ENCODE results near the gene BAZ2B.
"Not testable (repeated sequence)": the region's sequence is repeated elsewhere in the genome, so short reads cannot be mapped to it uniquely, and the experiment has no call there.

Gene BAZ2B

DNA sequence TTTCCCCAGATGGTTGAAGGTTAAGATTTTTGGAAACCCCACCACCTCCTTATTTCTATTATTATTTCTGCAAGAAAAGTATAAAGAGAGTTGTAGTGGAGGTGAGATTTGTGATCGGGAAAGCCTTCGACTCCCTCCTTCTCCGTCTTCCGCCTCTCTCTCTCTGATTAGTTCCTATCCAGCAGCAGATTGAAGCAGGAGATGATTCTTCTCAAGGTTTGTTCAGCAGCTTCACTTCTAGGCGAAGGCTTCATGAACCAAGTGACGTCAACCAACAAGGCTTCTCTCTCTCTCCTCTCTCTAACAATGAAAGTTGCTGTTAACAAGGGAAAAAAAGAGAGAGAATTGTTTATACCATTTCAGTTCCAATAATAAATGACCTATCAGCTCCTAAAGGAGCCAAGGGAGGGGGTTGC, at the start of gene BAZ2B:
TSS of gene BAZ2B (minus strand) at position 263 of the 416 bp plus-strand sequence. CDS start 137,829 bp downstream, outside the sequence.
- no peak for DNase-seq

DNA sequence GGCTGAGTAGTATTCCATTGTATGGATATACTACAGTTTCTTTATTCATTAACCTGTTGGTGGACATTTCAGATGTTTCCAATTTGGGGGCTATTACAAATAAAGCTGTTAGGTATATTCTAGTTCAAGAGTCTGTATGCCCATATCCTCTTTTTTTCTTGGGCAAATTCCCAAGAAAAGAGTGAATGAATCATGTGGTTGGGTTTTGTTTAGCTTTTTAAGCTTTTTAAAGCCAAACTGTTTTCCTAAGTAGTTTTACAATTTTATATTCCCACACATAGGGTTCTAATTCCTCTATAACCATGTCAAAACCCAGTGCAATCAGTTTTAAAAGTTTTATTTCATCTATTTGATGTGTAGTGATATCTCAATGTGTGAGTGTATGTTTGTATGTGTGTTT, 44.9 kb upstream of the BAZ2B start:
- DNase-seq = no peak

- DNase-seq = no peak
These were observed 42.8 kb upstream of the BAZ2B start for GRCh38 chr2:159658881-159659873.

- DNase-seq = no peak
These were observed 37.6 kb upstream of the BAZ2B start for GRCh38 chr2:159653962-159654361.

DNA sequence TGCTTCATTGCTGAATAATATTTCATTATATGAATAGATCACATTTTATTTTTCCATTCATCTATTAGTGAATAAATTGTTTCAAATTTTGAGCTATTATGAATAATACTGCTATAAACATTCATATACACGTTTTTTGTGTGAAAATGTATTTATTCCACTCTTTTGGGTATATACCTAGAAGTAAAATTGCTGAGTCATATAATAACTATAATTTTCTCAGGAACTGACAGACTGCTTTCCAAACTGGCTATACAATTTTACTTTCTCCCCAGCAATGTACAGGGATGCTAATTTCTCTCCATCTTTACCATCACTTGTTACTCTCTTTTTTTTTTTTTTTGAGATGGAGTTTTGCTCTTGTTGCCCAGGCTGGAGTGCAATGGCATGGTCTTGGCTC, 35.5 kb upstream of the BAZ2B start:
- no peak for DNase-seq

GRCh38 chr2:159650574-159650973, 34.2 kb upstream of the BAZ2B start:
- DNase-seq = no peak

GRCh38 chr2:159648643-159649042, 32.3 kb upstream of the BAZ2B start:
- no peak for DNase-seq

DNA sequence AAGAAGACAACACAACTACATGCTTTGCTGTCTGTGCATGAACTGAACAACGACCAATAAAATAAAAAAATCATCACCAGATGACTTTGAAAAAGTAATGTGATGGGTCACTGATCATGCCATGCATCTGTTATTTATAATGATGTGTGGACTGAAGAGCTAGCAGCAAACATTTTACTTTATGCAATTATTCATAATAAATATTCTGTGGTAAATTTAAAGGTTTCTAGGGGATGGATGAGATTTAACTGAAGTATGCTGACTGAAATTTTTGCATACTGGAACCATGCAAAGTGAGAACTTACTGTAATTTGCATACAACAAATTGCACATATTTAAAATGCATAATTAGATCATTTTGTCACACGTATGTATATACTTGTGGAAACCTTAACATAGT, 31.3 kb upstream of the BAZ2B start:
- no peak for DNase-seq

- no peak for DNase-seq
These were observed 23.8 kb upstream of the BAZ2B start for GRCh38 chr2:159640176-159640575.

DNA sequence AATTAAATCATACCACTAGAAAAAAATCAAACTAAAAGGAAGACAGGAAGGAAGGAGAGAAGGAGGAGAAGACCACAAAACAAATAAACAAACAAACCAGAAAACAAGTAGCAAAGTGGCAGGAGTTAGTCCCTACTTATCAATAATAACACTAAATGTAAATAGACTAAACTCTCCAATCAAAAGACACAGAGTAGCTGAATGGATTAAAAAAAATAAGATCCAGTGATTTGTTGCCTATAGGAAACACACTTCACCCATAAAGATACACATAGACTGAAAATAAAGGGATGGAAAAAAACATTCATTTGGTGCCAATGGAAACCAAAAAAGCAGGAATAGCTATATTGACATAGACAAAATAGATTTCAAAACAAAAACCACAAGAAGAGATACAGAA, 23.4 kb upstream of the BAZ2B start:
- DNase-seq = no peak

DNA sequence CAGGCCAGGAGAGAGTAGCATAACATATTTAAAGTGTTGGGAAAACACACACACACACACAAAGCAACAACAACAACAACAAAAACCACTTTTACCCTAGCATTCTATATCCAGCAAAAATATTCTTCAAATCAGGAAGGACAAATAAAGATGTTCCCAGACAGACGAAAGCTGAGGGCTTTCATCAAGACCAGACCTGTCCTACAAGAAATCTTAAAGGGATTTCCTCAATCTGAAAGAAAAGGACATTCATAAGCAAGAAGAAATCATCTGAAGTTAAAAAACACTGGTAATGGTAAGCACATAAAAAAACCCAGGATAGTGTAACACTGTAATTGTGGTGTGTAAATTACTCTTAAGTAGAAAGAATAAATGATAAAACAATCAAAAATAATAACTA, 22.7 kb upstream of the BAZ2B start:
- no peak for DNase-seq

DNA sequence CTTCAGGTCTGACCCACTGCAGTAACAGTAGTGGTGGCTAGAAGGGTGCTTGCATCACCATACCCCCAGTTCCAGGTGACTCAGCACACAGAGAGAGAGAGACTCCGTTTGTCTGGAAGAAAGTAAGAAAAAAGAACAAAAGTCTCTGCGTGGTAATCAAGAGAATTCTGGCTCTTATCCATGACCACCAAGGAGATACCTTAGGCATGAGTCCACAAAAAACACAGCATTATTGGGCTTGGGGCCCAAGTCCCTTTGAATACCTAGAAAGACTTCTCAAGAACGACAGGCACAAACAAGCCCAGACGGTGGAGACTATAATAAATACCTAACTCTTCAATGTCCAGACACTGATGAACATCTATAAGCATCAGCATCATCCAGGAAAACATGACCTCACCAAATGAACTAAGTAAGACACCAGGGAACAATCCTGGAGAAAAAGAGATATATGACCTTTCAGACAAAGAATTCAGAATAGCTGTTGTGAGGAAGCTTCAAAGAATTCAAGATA, 21.7 kb upstream of the BAZ2B start:
- DNase-seq = no peak

DNA sequence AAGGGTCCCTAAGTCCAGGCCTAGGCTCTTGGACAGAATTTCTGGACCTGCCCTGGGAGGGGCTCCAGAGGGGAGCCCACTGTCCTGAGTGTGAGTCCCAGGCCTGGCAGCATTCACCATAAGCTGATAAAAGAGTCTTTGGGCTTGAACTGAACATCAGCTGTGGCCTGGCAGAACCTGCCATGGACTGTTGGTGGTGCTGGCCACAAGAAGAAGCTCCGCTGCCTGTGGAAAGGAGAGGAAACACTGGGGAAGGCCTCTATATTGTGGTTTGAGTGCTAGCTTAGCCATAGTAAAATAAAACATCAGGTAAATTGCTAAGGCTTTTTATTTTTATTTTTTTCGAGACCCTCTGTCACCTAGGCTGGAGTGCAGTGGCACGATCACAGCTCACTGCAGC, 20.9 kb upstream of the BAZ2B start:
- no peak for DNase-seq

- no peak for DNase-seq
These were observed 18.9 kb upstream of the BAZ2B start for GRCh38 chr2:159635006-159635789.

DNA sequence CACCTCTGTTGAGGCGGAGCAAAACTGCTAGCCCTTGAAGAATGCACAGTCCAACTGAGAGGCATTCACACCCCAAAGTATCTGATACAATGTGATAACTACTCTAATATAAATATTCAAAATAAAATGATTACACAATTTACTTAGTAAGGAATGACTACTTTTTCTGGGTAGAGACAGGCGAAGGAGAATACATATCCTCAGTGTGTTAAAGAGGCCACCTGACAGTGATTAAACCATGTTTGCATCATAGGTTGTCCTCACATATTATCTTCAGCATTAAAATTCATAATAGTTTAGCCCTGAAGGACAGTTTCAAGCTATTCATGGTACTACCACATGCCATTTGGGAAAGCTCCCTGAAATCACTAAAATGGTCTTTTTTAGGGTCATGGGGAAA, 16.9 kb upstream of the BAZ2B start:
- DNase-seq = no peak

DNA sequence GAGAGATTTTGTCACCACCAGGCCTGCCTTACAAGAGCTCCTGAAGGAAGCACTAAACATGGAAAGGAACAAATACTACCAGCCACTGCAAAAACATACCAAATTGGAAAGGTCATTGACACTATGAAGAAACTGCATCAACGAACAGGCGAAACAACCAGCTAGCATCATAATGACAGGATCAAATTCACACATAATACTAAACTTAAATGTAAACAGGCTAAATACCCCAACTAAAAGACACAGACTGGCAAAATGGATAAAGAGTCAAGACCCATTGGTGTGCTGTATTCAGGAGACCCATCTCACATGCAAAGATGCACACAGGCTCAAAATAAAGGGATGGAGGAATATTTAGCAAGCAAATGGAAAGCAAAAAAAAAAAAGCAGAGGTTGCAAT, 9.3 kb upstream of the BAZ2B start:
- not testable (repeated sequence) for DNase-seq

DNA sequence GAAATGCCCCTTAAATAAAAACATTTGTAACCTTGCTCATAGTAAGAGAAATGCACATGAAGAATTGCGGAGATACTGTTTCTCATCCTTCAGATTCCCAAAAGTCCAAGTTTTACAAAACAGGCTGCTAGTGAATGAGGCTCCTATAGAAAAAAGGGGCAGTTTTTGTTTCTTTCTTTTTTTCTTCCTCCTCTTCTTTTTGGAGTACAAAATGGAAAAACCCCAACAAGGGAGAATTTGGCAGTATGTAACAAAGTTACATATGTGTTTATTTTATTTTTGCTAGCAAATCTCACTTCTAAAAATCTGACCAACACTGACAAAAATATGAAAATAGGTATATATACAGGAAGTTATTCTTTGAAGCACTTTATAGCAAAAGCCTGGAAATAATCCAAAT, 7.1 kb upstream of the BAZ2B start:
- DNase-seq = no peak

DNA sequence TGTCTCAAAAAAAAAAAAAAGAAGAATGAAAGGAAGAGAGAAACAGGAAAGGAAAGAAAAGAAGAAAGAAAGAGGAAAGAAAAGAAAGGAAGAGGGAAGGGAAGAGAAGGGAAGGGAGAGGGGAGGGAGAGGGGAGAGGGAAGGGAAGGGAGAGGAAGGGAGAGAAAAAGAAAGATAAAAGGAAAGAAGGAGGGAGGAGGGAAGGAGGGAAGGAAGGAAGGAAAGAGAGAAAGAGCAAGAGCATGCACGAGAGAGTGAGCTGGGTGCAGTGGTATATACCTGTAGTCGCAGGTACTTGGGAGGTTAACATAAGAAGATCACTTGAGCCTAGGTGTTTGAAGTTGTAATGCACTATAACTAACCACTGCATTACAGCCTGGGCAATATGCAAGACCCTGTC, 6.6 kb upstream of the BAZ2B start:
- DNase-seq = no peak

GRCh38 chr2:159620796-159621195, 4.4 kb upstream of the BAZ2B start:
- DNase-seq = no peak

DNA sequence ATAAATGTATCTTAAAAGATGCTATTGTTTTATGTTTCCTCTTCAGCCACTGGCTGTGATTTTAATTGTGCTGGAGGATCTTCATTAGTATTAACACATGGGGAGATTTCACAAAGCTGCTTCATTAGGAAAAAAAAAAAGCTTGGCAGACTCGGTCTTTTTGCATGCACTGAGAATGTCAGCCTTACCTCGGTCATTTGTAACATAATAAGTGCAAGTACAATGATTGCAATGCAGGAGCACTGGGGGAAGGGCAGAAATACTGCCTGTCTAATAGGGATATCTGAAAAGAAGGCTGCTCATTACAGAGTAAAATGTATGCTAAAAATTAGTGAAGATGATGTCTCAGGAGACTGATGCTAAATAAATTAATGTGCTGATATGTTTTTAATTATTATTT, 1.3 kb upstream of the BAZ2B start:
- no peak for DNase-seq

GRCh38 chr2:159617100-159617499, 752 bp upstream of the BAZ2B start:
- no peak for DNase-seq

DNA sequence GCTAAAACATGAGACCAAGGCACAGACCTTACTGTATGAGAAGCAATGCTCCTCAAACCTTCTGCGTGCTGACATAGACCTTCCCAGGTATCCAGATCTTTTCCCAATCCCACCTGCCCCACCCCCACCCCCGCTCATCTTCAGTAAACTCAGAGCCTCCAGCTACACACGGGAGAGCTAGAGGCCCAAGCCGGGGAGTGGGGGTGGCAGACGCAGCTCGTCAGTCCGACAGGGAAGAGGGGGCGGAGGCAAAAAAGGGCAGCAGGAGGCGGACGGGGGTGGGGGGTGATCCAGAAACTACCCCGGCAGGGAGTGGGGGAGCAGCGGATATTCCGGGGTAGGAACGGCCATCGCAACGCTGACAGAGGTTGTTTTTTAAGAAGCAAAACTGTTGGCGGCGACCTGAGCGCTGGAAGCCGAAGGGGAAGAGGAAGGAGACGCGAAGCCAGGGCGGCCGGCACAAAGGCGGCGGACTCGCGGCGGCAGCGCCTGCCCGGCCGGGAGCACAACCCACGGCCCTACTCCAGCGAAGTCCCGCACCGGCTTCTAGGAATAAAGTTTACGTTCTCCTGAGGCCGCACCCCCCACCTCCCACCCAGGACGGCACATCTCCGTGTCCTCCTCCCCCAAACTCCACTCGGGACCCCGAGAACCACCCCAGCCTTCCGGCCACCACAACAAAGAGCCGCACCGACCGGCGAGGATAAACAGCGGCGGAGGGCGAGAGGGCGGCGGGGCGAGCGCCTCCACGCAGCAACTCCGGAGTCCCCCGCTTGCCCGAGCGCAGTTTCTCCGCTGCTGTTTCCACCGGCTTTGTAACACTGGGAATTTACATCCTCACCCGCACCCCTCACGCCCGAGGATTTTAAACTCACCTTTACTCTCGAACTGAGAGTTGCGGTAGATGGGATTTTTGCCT, 722 bp downstream of the BAZ2B start:
- peak; percentile 6 for DNase-seq

Measured in activated effector memory CD4-positive, alpha-beta T cell treated with Interleukin-2 at 50 U/mL for 16 hours (primary cell).